ENCODE measurements around the gene THAP9.
"Not testable (repeated sequence)": the region's sequence is repeated elsewhere in the genome, so short reads cannot be mapped to it uniquely, and the experiment has no call there.

The THAP9 gene

DNA sequence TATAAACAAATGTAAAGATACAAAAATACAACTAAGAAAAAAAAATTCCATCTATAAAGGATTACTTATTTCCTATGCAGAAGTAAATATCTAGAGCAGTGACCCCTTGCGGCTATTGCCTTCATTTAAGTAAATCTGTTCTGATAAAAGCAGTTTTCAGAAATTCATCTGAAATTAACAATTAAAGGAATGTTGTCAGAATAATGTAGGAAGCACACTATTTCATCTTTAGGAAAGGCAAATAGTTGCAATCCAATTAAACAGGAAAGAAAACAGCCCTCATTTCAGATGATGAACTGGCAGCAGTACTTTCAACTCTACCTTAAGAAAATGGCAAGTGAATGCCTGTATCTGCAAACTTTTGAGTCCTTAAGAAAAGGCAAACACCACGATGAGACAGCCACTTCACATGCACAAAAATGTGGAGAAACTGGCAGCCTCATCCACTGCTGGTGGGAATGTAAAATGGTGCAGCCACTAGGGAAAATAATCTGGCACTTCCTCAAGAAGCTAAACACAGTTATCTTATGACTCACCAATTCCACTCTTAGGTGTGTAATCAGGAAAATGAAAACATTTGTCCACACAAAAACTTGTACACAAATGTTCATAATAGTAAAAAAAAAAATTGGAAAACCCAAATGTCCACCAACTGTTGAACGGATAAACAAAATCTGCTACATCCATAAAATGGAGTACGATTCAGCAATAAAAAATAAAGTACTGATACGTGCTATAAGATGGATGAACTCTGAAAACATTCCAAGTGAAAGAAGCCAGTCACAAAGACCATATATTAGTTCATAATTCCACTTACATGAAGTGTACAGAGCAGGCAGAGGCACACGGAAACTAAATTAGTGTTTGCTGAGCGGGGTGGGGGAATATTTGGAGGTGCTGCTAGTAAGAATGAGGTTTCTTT lies 2.0 kb upstream of the THAP9 start:
- Histone ChIP-seq H3K36me3 (ENCODE audit: insufficient read depth, low read length) (peaks cover 22% of the 10 kb centered on the region), H3K27me3 (ENCODE audit: control insufficient read depth, insufficient read depth, low read length) (no peaks in the 10 kb centered on the region), H3K4me3 (ENCODE audit: low read length) (peak overlapping the region; percentile 89), H3K9me3 (replicated peaks; ENCODE audit: low read length) (no peaks in the 10 kb centered on the region), H3K9ac (ENCODE audit: low read depth, low read length) (peak overlapping the region; percentile 95), H3K4me1 (ENCODE audit: control insufficient read depth, insufficient read depth, low read length) (peaks cover 7% of the 10 kb centered on the region), H3K4me2 (ENCODE audit: low read length) (peak overlapping the region; percentile 81)

GRCh38 chr4:82899374-82900065 lies 1.0 kb upstream of the THAP9 start:
- Histone ChIP-seq H3K4me3 (ENCODE audit: low read length) (peak overlapping the region; percentile 89), H3K36me3 (ENCODE audit: insufficient read depth, low read length) (peaks cover 13% of the 10 kb centered on the region), H3K4me2 (ENCODE audit: low read length) (peak overlapping the region; percentile 81), H3K4me1 (ENCODE audit: control insufficient read depth, insufficient read depth, low read length) (peaks cover 7% of the 10 kb centered on the region), H3K27me3 (ENCODE audit: control insufficient read depth, insufficient read depth, low read length) (no peaks in the 10 kb centered on the region), H3K9ac (ENCODE audit: low read depth, low read length) (peak overlapping the region; percentile 95), H3K9me3 (replicated peaks; ENCODE audit: low read length) (no peaks in the 10 kb centered on the region)

- Histone ChIP-seq H3K4me2 (ENCODE audit: low read length) (peak overlapping the region; percentile 81), H3K4me3 (ENCODE audit: low read length) (peak overlapping the region; percentile 89), H3K4me1 (ENCODE audit: control insufficient read depth, insufficient read depth, low read length) (peaks cover 8% of the 10 kb centered on the region), H3K9ac (ENCODE audit: low read depth, low read length) (peak overlapping the region; percentile 95), H3K27me3 (ENCODE audit: control insufficient read depth, insufficient read depth, low read length) (no peaks in the 10 kb centered on the region), H3K9me3 (replicated peaks; ENCODE audit: low read length) (no peaks in the 10 kb centered on the region), H3K36me3 (ENCODE audit: insufficient read depth, low read length) (peaks cover 8% of the 10 kb centered on the region)
Observed at GRCh38 chr4:82900066-82900410, 497 bp upstream of the THAP9 start.

GRCh38 chr4:82901183-82901718 lies 716 bp downstream of the THAP9 start:
- H3K4me1 ChIP-seq (ENCODE audit: control insufficient read depth, insufficient read depth, low read length) = peaks cover 16% of the 10 kb centered on the region
- no peaks in the 10 kb centered on the region for H3K9me3 ChIP-seq (replicated peaks; ENCODE audit: low read length)
- H3K27me3 ChIP-seq (ENCODE audit: control insufficient read depth, insufficient read depth, low read length) = no peaks in the 10 kb centered on the region
- H3K4me2 ChIP-seq (ENCODE audit: low read length) = peak overlapping the region; percentile 86
- peaks cover 6% of the 10 kb centered on the region for H3K36me3 ChIP-seq (ENCODE audit: insufficient read depth, low read length)
- H3K9ac ChIP-seq (ENCODE audit: low read depth, low read length) = peak overlapping the region; percentile 95
- H3K4me3 ChIP-seq (ENCODE audit: low read length) = peak overlapping the region; percentile 89

DNA sequence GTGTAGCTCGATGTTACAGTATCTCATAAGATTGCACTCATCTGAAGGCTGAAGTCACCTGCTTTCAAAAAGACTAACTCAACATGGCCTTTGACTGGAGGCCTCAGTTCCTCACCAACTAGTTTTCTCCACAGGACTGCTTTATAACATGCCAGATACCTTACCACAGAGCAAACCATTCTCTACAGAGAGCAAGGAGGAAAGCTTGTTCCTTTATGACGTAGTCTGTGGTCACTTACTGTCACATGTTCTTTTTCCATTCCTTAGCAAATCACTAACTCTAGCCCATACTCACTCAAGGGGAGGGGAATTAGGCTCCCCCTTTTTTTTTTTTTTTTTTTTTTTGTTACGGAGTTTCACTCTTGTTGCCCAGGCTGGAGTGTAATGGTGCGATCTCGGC lies 3.2 kb downstream of the THAP9 start:
- Histone ChIP-seq H3K27me3 (ENCODE audit: control insufficient read depth, insufficient read depth, low read length) (no peaks in the 10 kb centered on the region), H3K4me3 (ENCODE audit: low read length) (no peak overlapping the region), H3K4me2 (ENCODE audit: low read length) (no peak overlapping the region), H3K9ac (ENCODE audit: low read depth, low read length) (no peak overlapping the region), H3K9me3 (replicated peaks; ENCODE audit: low read length) (no peaks in the 10 kb centered on the region), H3K36me3 (ENCODE audit: insufficient read depth, low read length) (no peaks in the 10 kb centered on the region), H3K4me1 (ENCODE audit: control insufficient read depth, insufficient read depth, low read length) (peaks cover 16% of the 10 kb centered on the region)

GRCh38 chr4:82905205-82905604 lies 4.7 kb downstream of the THAP9 start:
- Histone ChIP-seq H3K9me3 (replicated peaks; ENCODE audit: low read length) (no peaks in the 10 kb centered on the region), H3K4me3 (ENCODE audit: low read length) (no peak overlapping the region), H3K9ac (ENCODE audit: low read depth, low read length) (no peak overlapping the region), H3K4me2 (ENCODE audit: low read length) (peak overlapping the region; percentile 52), H3K27me3 (ENCODE audit: control insufficient read depth, insufficient read depth, low read length) (no peaks in the 10 kb centered on the region), H3K36me3 (ENCODE audit: insufficient read depth, low read length) (no peaks in the 10 kb centered on the region), H3K4me1 (ENCODE audit: control insufficient read depth, insufficient read depth, low read length) (peaks cover 16% of the 10 kb centered on the region)

DNA sequence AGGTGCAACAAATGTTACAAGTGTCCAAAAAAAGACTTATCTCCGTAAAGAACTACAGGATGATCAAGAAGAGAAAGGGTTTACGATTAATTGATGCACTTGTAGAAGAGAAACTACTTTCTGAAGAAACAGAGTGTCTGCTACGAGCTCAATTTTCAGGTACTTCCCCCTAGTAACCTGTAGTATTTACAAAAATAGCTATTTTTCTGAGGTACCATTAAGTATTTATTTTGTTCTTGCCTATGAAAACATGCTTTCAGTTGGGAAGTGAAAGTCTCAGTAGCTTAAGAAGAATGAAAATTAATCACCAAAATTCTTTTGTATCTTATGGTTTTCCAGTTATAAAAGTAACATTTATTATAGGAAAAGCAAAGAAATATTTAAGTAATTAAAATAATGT lies 5.9 kb downstream of the THAP9 start:
- H3K4me2 ChIP-seq (ENCODE audit: low read length) = no peak overlapping the region

DNA sequence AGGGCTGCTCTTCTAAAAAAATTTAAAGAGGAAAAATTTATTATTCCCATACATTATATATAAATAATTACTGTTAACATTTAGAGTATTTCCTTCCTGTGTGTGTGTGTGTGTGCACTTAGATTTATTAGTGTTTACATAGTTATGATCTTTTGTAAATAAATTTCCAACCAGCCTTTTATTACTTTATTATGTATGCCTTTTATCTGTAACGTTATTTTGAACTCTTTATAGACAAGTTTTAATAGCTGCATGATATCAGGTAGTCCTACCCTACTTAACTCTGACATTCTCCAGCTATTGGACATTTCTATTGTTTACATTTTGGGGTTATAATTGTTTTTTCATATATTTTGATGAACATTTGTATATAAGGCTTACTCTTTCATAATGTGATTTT lies 8.8 kb downstream of the THAP9 start:
- no peaks in the 10 kb centered on the region for H3K36me3 ChIP-seq (ENCODE audit: insufficient read depth, low read length)
- H3K4me1 ChIP-seq (ENCODE audit: control insufficient read depth, insufficient read depth, low read length) = peaks cover 10% of the 10 kb centered on the region
- no peaks in the 10 kb centered on the region for H3K27me3 ChIP-seq (ENCODE audit: control insufficient read depth, insufficient read depth, low read length)

More for the DNA sequence above, 5.9 kb downstream of the THAP9 start:
- H3K27me3 ChIP-seq (ENCODE audit: control insufficient read depth, insufficient read depth, low read length) = no peaks in the 10 kb centered on the region
- no peaks in the 10 kb centered on the region for H3K36me3 ChIP-seq (ENCODE audit: insufficient read depth, low read length)
- no peak overlapping the region for H3K9ac ChIP-seq (ENCODE audit: low read depth, low read length)
- H3K9me3 ChIP-seq (replicated peaks; ENCODE audit: low read length) = no peaks in the 10 kb centered on the region
- peaks cover 16% of the 10 kb centered on the region for H3K4me1 ChIP-seq (ENCODE audit: control insufficient read depth, insufficient read depth, low read length)
- no peak overlapping the region for H3K4me3 ChIP-seq (ENCODE audit: low read length)

DNA sequence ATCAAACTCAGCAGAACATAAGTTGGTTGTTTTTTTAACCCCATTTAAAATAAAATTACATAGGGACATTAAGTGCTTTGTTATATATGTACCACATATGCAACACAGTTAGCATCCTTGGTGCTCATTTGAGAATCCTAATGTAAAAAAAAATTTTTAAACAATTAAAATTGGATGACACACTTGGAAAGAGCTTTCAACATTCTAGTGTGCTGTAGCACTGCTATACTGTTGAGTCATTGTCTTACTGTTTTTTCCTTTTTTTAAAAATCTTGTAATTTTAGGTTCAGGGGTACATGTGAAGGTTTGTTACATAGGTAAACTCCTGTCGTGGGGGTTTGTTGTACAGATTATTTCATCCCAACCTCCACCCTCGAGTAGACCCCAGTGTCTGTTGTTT lies 12.8 kb downstream of the THAP9 start:
- Histone ChIP-seq H3K36me3 (ENCODE audit: insufficient read depth, low read length) (no peaks in the 10 kb centered on the region), H3K4me3 (ENCODE audit: low read length) (no peak overlapping the region), H3K4me1 (ENCODE audit: control insufficient read depth, insufficient read depth, low read length) (no peaks in the 10 kb centered on the region), H3K9me3 (replicated peaks; ENCODE audit: low read length) (no peaks in the 10 kb centered on the region), H3K9ac (ENCODE audit: low read depth, low read length) (no peak overlapping the region), H3K4me2 (ENCODE audit: low read length) (no peak overlapping the region), H3K27me3 (ENCODE audit: control insufficient read depth, insufficient read depth, low read length) (no peaks in the 10 kb centered on the region)

More for the DNA sequence above, 8.8 kb downstream of the THAP9 start:
- H3K4me2 ChIP-seq (ENCODE audit: low read length) = no peak overlapping the region
- H3K9me3 ChIP-seq (replicated peaks; ENCODE audit: low read length) = no peaks in the 10 kb centered on the region
- H3K4me3 ChIP-seq (ENCODE audit: low read length) = no peak overlapping the region
- no peak overlapping the region for H3K9ac ChIP-seq (ENCODE audit: low read depth, low read length)

GRCh38 chr4:82913968-82914367 lies 13.4 kb downstream of the THAP9 start:
- H3K27me3 ChIP-seq (ENCODE audit: control insufficient read depth, insufficient read depth, low read length); H3K9me3 ChIP-seq (replicated peaks; ENCODE audit: low read length); H3K4me2 ChIP-seq (ENCODE audit: low read length); H3K4me3 ChIP-seq (ENCODE audit: low read length); H3K9ac ChIP-seq (ENCODE audit: low read depth, low read length); H3K4me1 ChIP-seq (ENCODE audit: control insufficient read depth, insufficient read depth, low read length); H3K36me3 ChIP-seq (ENCODE audit: insufficient read depth, low read length): not testable (repeated sequence)

DNA sequence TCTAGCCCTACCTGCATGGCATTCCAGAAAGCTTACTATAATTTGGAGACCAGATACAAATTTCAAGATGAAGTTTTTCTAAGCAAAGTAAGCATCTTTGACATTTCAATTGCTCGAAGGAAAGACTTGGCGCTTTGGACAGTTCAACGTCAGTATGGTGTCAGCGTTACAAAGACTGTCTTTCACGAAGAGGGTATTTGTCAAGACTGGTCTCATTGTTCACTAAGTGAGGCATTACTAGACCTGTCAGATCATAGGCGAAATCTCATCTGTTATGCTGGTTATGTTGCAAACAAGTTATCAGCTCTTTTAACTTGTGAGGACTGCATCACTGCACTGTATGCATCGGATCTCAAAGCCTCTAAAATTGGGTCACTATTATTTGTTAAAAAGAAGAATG lies 17.6 kb downstream of the THAP9 start:
- Histone ChIP-seq H3K4me2 (ENCODE audit: low read length) (no peak overlapping the region), H3K4me3 (ENCODE audit: low read length) (no peak overlapping the region), H3K27me3 (ENCODE audit: control insufficient read depth, insufficient read depth, low read length) (no peaks in the 10 kb centered on the region), H3K9me3 (replicated peaks; ENCODE audit: low read length) (no peaks in the 10 kb centered on the region), H3K36me3 (ENCODE audit: insufficient read depth, low read length) (no peaks in the 10 kb centered on the region), H3K4me1 (ENCODE audit: control insufficient read depth, insufficient read depth, low read length) (no peaks in the 10 kb centered on the region), H3K9ac (ENCODE audit: low read depth, low read length) (no peak overlapping the region)

All from skeletal muscle satellite cell (primary cell).